Heart right ventricle (tissue), 16 donors: ENCODE data around the gene UNKL. TPM values are rescaled to one million over a fixed set of nuclear protein-coding genes. Genes with fewer than 3 reads are reported as not detected.
A peak's percentile ranks its signal among the peaks of the same experiment; 100 is the strongest.

Experiments
- ATAC-seq, 8 donors: fragments of 200-7000 bp; cut with Tn5 transposase; one replicate each; pipeline ENCODE4 v1.9.1; 2020; ENCODE audit warnings: mild to moderate bottlenecking in 8 of 8, moderate library complexity in 8 of 8, moderate number of reproducible peaks in 1 of 8
- DNase-seq, 2 donors: peaks; one replicate each; pipeline ENCODE4 v3.0.0-alpha.2; 2020
- H3K27ac ChIP-seq, 10 donors: fragments of 200-600 bp; sonication (generic) in 2 of 10; one replicate each; pipeline versions ENCODE4 v1.5.0 to v1.8.0; 2020 to 2022; ENCODE audit warnings: mild to moderate bottlenecking in 3 of 10
- H3K27me3 ChIP-seq, 7 donors: fragments of 200-600 bp; one replicate each; pipeline ENCODE4 v1.8.0; 2021 to 2022; ENCODE audit warnings: mild to moderate bottlenecking in 2 of 7
- H3K36me3 ChIP-seq, 9 donors: fragments of 200-600 bp; sonication (generic) in 1 of 9; one replicate each; pipeline versions ENCODE4 v1.5.0 to v1.8.0; 2020 to 2022; ENCODE audit warnings: mild to moderate bottlenecking in 2 of 9
- H3K4me1 ChIP-seq, 9 donors: fragments of 200-600 bp; sonication (generic) in 1 of 9; one replicate each; pipeline versions ENCODE4 v1.5.0 to v1.8.0; 2020 to 2022; ENCODE audit warnings: mild to moderate bottlenecking in 4 of 9
- H3K4me3 ChIP-seq, 10 donors: fragments of 200-600 bp; sonication (generic) in 2 of 10; one replicate each; pipeline versions ENCODE4 v1.5.0 to v1.8.0; 2020 to 2022; ENCODE audit warnings: mild to moderate bottlenecking in 7 of 10, moderate library complexity in 2 of 10
- H3K9me3 ChIP-seq, 11 donors: fragments of 200-600 bp in 10 of 11; sonication (generic) in 2 of 11; one replicate each; pipeline versions ENCODE4 v1.5.0 to v1.8.0; 2013 to 2022; ENCODE audit warnings: mild to moderate bottlenecking in 2 of 11, control low read depth in 1 of 11, moderate library complexity in 1 of 11
- CTCF ChIP-seq, 9 donors: fragments of 200-600 bp; sonication (generic) in 2 of 9; IDR thresholded peaks; one replicate each; pipeline versions ENCODE4 v1.5.0 to v1.8.0; 2021 to 2022; ENCODE audit warnings: antibody characterized with exemption in 9 of 9, mild to moderate bottlenecking in 5 of 9, moderate library complexity in 1 of 9
- WGBS, 2 donors: extraction: QIAGEN DNeasy Blood & Tissue Kit; methylation state at CpG; one replicate each; pipeline ENCODE4 v1.1.7; 2013; ENCODE audit warnings: inconsistent platforms in 1 of 2; 5-methylcytosine and 5-hydroxymethylcytosine counted together
- intact Hi-C, 10 donors: fragments of 100-400 bp; cut with DNase I; formaldehyde crosslinking; loops; one replicate each; pipeline versions ENCODE4 v1.11.1 to v1.14.2; 2022
- long read RNA-seq, 3 donors: library from polyadenylated mRNA; unstranded; transcript quantifications; one replicate each; pipeline ENCODE4 v2.0.0, GENCODE V29; 2020 to 2021
- polyA plus RNA-seq, 2 donors: library from polyadenylated mRNA; stranded (reverse); fragments of 200-250 nt; gene quantifications; one replicate each; pipeline ENCODE4 v1.2.3, GENCODE V29; 2013
- total RNA-seq, 10 donors: library from RNA; stranded (reverse); fragmentation: NEBNext Ultra II Directional in 3 of 10; extraction: Animal tissue kit (Norgen Biotek cat#: 25700) in 3 of 10; gene quantifications; one replicate each; pipeline versions ENCODE4 v1.2.1 to v1.2.4, GENCODE V29; 2021 to 2023
- donor health status: Arrhythmogenic right ventricular cardiomyopathy.
- donor health status: ischemic (EF 13 %, LVEDD 7.1; RV severe dilation, severe dysfunction).
- donor health status: healthy with polysubstance abuse.
- donor health status: DM: no; HTN: yes; CAD: no.
- donor health status: DM: no; HTN: no; CAD: no.
- donor health status: ischemic (EF 25% LVEDD 6.9; RV normal size, moderate dysfunction).
- donor health status: ischemic (EF 25% LVEDD 5.7; RV mildly dilated, moderate dysfunction).
- donor health status: healthy.
- donor health status: DM: yes; HTN: yes; CAD: no.
- donor health status: Ischemic cardiomyopathy.
- donor health status: ischemic (EF 35%, LVEDD 5.7; RV mildly dilated, moderate dysfunction).
- donor health status: nonischemic (EF 11% LVEDD 7.7; RV severe dilation, severe dysfunction).
- donor health status: DM: yes; HTN: yes; CAD: no.
- donor health status: PGD.
- donor health status: ischemic (EF 29% LVEDD 5.4; RV normal size, mild dysfunction).
- donor health status: nonischemic (EF 23%, LVEDD 6.1; RV moderate dilation, normal function).

The UNKL gene
- 10 to 100 TPM in 7 of 10 donors, 1 to 10 TPM in 3; 6.8 to 20.4 (median 11.4) TPM for total RNA-seq
- 10 to 100 TPM in 1 of 2 donors, 1 to 10 TPM in 1; 3.3 to 11.6 TPM for polyA plus RNA-seq
- long read RNA-seq, donor 1, partial matches to known transcripts, result 6 of 26 reads
- long read RNA-seq, donor 1, other reads (novel, unspliced or antisense), result 19 of 26 reads
- long read RNA-seq, donor 2, partial matches to known transcripts, result 1 of 9 reads
- long read RNA-seq, donor 2, other reads (novel, unspliced or antisense), result 7 of 9 reads
- long read RNA-seq, donor 3, partial matches to known transcripts, result 8 of 30 reads
- long read RNA-seq, donor 3, other reads (novel, unspliced or antisense), result 20 of 30 reads

DNA sequence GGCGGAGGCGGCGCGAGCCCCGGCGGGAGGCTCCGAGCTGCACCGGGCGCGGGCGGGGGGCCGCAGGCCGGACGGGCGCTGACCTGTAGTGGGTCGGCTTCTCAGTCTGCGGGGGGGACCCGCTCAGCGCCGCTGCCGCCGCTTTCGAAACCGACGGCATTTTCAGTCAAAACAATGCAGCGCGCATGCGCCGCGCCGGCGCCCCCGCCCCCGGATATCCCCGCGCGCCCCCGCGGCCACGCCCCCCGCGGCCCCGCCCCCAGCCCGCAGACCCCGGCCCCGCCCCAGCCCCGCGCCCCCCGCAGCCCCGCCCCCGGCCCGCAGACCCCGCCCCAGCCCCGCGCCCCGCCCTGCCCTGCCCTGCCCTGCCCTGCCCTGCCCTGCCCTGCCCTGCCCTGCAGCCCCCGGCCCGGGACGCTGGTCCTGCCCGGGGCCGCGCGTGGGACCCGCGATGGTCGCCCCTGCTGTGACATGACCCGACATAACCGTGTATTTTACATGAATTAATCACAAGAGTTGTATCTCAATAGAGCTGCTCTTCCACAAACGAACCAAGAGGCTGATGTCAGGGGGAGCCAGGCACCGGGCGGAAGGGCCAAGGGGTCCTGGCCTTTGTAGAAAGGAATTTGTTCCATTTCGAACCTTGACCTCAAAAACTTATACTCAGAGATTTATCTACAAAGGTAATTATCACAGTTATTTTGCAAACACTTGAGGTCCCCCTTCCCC, at the start of gene UNKL:
UNKL (minus strand) TSS at position 173 of the 729 bp plus-strand sequence; CDS start at position 160, 13 bp downstream.
- H3K27ac ChIP-seq, result peak within 1 kb of the TSS; percentile 75 to 93 (median 86)
- H3K36me3 ChIP-seq, result peaks cover 0 to 42% (median 3%) of the 10 kb centered on the region in 9 donors
- 3% methylated on average over 37 to 70 of the region's 72 CpGs for whole genome bisulfite sequencing, 2 donors
- no peaks in the 10 kb centered on the region for H3K27me3 ChIP-seq
- no peak for TF ChIP-seq CTCF (IDR thresholded peaks at IDR 0.05)
- DNase-seq (peak; percentile 78 to 87), ATAC-seq (peak in 6 of 8 donors; percentile 20 to 62 (median 50))
- intact Hi-C loops, result loop anchor here in 2 of 10 donors (5.0 to 10.0 kb wide), 2 partner anchors 60 to 102 kb away; partner anchors contain the start of gene CLCN7 (in 1 of the 2)
- peaks cover 0 to 38% (median 20%) of the 10 kb centered on the region in 9 donors for H3K4me1 ChIP-seq
- no peaks in the 10 kb centered on the region for H3K9me3 ChIP-seq
- H3K4me3 ChIP-seq, result peak within 1 kb of the TSS; percentile 51 to 99 (median 92)

- DNase-seq (no peak), ATAC-seq (no peak)
- Histone ChIP-seq H3K4me3 (no peak overlapping the region), H3K9me3 (no peaks in the 10 kb centered on the region), H3K36me3 (peaks cover 0 to 81% (median 29%) of the 10 kb centered on the region in 9 donors), H3K27me3 (no peaks in the 10 kb centered on the region), H3K27ac (no peak overlapping the region), H3K4me1 (no peaks in the 10 kb centered on the region)
- intact Hi-C loops, result no loop called here
- no peak for TF ChIP-seq CTCF (IDR thresholded peaks at IDR 0.05)
- 80 to 84% methylated on average over 24 of the region's 24 CpGs for WGBS, 2 donors
Observed at GRCh38 chr16:1461146-1461545, 46.6 kb upstream of the UNKL start.

- Histone ChIP-seq H3K27ac (no peak overlapping the region), H3K9me3 (no peaks in the 10 kb centered on the region), H3K36me3 (peaks cover 0 to 81% (median 33%) of the 10 kb centered on the region in 9 donors), H3K4me3 (no peak overlapping the region), H3K27me3 (no peaks in the 10 kb centered on the region), H3K4me1 (no peaks in the 10 kb centered on the region)
- no peak for TF ChIP-seq CTCF (IDR thresholded peaks at IDR 0.05)
- ATAC-seq (no peak), DNase-seq (peak in 1 of 2 donors; percentile 9)
- WGBS, 2 donors, result 91 to 93% methylated on average over 30 of the region's 30 CpGs
- intact Hi-C loops, result no loop called here
Observed at GRCh38 chr16:1460602-1461138, 46.2 kb upstream of the UNKL start.

GRCh38 chr16:1459967-1460366, 45.5 kb upstream of the UNKL start:
- Histone ChIP-seq H3K36me3 (peaks cover 0 to 83% (median 40%) of the 10 kb centered on the region in 9 donors), H3K4me3 (no peak overlapping the region), H3K9me3 (no peaks in the 10 kb centered on the region), H3K27ac (no peak overlapping the region), H3K27me3 (no peaks in the 10 kb centered on the region), H3K4me1 (no peaks in the 10 kb centered on the region)
- no peak for ATAC-seq
- 81 to 91% methylated on average over 10 of the region's 10 CpGs for WGBS, 2 donors
- no peak for DNase-seq
- TF ChIP-seq CTCF (IDR thresholded peaks at IDR 0.05), result no peak
- intact Hi-C loops, result no loop called here
